HG02763 (cell line): ENCODE data around the gene SPAG6.
A peak's percentile ranks its signal among the peaks of the same experiment; 100 is the strongest.

Experiments
- ATAC-seq: cut with Tn5 transposase; IDR thresholded peaks from one replicate; pipeline ENCODE4 v1.9.1; 2021; ENCODE audit warnings: mild to moderate bottlenecking, moderate library complexity; ENCODE audit not compliant: unreplicated experiment

The SPAG6 gene

DNA sequence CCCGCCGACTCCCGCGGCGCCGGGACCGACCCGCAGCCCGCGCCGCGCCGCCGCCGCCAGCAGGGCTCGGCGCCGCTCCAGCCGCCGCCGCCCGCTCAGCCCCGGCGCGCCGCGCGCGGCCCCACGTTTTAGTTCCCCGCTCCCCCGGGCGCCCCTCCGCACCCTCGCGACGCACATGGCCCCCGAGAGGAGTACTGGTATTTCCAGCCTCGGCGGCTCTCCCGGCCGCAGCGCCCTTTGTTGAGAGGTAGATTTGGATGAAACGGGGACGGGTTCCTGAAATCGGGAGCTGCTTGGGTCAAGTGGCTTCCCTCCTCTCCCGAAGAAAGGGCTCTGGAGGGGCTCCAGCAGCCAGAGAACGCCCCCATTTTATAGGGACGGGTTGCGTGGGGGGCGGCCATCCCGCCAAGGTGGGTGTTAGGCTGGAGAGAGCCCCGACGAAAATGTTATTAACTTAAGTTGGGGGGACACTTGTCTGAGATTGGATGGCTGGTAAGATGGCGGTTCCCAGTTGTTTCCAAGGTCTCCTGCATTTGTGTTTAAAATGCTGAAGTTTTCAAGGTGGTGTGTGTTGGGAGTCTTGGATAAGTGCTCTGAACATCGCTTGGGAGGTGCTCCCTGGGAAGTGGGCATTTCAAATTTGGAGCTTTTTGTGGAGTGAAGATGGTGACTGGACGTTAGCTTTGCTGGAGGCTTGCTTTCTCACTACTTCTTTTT, 23.2 kb upstream of the SPAG6 start:
- no peak for ATAC-seq

DNA sequence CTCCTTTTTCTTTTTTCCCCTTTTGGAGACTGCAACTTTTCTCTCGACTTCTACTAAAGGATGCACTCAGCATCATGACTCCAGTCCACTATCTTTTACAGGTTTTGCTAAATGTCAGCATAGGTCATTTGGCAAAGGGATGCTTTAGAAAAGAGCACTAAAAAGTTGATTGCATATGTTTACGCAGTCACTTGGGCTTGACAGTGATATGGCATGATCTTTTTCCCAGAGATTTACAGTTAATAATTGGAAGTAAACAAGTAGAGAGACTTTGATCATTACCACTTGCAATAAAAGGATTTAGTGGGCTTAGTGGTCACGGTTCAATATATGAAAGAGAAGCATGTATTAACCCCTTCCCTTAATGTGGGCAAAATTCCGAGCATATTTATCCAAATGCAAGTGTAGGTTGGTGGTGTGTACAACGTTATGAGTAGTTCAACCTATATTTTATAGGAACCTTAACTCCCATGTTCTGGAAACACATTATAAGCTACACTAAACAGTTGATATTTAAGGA, 22.6 kb upstream of the SPAG6 start:
- ATAC-seq: no peak

DNA sequence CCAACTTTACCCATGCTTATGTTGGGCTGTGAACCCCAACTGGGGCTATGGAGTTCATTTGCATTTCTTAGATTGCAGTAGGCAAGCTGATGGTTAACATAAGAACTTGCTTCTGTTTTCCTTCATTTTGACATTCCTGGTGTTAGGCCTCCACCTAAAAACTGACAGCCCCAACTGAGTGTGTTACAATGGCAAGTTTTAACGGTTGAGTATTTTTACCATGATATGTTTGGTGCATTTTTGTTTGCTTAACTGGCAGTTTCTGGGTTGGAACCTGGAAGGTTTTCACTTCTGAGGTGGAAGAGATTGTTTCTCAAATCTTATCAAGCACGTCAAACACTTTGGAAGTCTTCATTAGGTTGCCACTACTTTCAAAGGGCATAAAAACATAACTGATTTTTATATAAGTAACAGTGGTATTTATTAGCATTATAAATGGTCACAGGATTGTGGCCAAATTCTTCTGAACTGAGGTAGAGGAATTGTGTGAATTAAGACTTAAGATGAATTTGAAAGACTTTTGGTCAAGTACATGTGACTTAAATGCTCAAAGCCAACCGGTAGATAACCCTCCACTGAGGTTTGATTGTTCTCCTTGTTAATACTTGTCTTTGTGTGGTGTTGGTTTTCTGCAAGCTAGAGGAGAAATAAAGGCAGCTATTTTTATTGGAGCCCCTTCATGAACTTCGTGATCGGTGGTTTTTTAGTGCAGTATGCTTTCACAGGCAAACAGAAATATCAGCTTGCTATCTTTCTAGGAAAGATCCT, 21.6 kb upstream of the SPAG6 start:
- no peak for ATAC-seq

DNA sequence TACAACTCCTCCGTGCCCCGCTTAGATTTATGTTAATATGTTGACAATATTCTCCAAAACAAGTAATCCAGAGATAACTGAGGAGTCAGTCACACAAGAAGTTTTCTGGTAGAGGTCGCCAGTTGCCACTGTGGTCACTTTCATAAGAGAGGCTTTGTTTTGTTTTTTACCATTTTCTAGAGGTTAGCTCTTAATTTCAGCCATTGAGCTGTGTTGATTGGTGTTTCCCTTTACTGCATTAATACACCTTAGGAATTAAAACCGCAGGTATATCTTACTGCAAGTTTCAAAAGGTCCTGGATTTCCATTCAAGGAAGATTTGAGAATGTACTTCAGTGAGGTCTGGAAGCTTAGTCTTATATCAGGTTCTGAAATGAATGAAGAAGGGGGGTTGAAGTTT, 20.9 kb upstream of the SPAG6 start:
- ATAC-seq: no peak

DNA sequence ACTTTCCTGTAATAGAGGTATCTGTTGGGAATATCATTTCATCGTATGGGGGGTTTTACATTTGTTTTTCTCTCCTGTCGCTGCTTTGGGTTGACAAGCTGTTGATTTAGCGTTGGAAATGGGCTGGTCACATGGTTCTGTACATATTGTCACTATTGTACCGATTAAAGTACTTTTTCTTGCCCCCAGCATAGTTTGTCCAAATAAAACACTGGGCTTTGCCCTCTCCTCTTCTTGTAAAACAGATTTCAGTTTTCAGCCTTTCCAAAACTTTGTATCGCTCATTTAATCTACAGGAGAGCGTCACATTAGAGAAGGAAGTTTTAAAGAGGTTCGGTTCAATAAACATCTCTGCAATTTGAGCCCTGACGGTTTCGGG, 20.4 kb upstream of the SPAG6 start:
- ATAC-seq: no peak

DNA sequence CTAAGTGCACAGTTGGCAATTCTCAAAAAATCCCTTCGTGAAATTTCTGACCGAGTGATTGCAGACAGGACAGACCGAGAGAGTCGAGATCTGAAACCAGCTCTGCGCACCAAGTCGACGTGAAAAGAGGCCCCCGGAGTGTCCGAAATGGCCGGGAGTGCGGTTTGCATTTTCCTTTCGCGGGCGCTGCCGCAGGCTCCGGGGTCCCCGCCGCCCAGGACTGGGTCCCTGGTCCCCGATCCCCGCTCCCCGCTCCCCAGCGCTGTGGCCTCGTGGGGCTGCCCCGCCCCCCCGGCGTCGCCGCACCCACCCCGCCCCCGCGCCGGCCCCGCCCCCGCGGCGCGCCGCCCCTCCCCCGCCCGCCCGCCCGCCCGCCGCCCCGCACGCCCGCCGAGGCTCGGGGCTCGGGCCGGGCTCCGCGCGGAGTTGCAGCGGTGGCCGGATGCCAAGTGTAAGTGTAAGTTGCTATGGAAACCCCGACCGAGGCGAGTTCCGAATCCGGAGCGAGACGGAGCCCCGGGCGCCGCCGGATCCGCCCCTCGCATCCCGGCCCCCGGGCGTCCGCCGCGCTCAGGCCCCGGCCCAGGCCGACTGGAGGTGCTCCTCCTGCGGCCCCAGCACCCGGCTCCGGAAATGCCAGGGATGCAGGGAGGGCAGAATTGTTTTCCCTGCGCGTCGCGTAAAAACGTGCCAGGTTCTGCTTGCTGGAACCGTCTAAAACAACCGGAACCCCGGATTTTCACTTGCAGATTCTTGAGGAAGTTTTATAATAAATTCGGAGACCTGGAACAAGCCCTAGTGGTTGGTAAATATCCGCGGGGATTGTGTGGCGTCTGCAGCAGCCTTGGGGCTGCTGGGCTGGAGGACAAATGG, 19.8 kb upstream of the SPAG6 start:
- ATAC-seq: peak; percentile 49

DNA sequence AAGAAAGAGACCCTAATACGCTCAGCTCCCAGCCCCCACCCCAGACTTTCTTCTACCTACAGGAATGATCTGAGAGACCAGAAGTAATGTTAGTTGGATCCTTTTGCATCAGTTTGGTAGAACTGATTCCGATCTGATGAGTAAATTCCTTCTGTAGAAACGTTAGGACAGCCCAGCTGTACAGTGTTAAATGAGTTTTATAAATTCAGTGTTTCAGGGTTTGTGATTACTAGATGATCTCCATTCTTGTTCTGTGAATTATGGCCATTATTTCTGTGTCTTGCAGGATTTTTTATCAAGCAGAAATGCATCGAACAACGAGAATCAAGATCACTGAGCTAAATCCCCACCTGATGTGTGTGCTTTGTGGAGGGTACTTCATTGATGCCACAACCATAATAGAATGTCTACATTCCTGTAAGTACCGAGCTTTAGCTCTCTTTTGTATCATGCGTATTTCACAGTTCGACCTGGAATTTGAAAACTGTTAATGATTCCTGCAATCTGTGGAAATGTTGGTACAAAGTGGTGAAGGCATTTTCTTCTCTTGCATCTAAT, 19.1 kb upstream of the SPAG6 start:
- no peak for ATAC-seq

DNA sequence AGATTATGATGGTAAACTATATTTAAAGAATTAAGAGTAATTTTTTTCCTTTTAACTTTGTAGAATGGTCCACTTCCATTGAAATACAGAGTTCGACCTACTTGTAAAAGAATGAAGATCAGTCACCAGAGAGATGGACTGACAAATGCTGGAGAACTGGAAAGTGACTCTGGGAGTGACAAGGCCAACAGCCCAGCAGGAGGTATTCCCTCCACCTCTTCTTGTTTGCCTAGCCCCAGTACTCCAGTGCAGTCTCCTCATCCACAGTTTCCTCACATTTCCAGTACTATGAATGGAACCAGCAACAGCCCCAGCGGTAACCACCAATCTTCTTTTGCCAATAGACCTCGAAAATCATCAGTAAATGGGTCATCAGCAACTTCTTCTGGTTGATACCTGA, 16.1 kb upstream of the SPAG6 start:
- ATAC-seq: no peak

DNA sequence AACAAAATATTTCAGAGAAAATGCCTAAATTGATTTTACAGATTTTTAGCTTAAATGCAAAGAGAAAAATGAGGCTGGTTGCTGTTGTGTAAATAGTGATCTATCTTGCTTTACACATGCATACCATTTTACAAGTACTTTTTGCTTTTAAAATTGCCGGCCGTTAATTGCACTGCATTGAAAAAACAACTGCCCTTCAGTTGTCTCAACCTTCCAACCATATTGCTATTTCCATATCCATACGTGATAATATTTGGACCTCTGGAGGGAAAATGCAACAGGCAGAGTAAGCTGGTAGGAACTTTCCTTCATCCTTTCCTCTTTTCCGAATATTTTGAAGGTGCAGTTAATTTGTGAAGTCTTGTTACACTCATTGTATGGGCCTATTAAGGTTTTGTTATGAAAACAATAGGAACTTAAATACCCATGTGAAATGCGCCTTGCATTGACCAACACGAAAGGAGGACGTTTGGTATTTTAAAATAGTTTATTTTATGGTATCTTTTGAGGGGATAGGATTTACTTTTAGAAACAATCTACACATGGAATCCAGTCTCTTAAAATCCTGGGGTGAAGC, 13.1 kb upstream of the SPAG6 start:
- ATAC-seq: no peak

DNA sequence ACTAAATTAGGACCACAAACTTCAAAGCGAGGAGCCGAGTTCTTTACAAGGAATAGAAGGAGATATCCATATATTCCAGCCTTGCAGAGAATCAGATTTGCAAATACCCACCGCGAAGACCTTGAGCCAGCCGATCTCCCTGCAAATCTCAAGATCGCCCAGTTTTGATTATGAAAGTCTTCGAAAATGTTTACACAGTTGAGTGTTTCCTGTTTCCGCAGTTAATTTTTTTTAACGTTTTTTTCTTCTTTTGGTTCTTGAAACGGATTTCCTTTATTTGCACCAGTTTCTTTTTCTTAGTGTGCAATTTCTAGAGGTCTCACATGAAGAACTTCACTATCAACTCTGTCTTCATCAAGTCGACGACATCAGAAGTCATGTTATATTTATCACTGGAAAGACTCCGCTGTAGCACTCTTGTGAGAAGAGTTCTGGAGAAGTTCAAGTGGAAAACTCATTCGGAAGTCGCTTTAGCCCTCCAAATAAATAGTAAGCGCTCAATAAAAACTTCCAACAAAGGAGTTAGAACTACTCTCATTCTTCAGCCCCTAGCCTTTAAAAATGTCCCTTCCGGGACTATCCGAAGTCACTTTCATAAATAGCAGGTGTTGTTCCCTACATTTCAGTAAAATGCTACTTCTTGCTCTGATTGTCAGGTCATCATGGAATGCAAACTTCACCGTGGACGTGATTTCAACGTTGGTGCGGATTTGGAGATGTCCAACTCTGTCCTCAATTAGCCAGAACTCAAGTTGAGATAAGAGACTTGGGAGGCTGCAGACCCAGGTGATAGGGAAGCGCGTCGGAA, 11.9 kb upstream of the SPAG6 start:
- no peak for ATAC-seq

DNA sequence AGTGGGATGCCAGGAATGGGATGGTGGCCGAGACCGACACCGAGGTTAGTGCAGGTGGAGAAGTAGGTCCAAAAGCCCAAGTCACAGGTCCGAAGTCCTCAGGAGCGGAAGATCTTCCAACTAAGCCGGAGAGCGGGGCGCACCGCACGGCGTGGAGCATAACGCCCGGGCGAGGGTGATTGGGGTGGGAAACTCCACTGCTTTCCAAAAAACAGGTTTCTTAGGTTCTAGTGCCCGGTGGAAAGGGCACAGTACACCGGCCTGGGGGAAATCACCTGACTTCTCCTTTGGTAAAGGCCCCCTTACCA, 11.4 kb upstream of the SPAG6 start:
- no peak for ATAC-seq

DNA sequence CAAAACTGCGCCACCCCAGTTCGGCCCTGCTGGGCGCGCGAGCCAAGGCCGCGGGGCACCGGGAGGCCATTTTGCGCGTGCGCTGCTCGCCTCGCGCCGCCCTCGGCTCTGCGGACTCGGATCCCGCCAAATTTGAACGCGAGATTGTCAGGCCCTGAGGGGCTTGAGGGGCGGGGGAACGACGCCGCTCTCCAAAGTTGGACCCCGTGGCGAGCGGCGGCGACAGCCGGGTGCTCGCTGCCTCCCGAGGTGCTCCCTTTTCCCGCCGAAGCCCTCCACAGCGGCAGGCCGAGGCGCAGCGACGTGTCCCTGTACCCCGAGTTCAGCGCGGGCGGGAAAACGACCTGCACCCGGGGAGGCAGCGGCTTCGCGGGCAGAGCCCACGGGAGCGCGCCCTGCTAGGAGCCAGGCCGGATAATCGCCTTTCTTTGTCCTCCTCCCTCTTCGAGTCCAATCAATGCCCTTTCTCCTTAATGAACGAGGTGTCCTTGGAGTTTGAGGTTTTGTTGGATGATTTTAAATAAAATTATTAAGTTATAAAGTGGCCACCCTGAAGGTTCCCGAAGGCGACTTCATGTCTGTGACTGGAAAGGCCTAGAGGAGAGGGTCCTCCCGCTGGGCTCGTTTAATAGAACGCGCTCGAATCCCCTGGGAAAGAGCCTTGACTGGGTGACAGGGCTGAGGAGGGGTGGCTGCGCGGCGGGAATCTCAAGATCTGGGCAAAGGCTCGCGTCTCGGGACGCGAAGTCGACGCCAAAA, 10.7 kb upstream of the SPAG6 start:
- ATAC-seq: no peak

DNA sequence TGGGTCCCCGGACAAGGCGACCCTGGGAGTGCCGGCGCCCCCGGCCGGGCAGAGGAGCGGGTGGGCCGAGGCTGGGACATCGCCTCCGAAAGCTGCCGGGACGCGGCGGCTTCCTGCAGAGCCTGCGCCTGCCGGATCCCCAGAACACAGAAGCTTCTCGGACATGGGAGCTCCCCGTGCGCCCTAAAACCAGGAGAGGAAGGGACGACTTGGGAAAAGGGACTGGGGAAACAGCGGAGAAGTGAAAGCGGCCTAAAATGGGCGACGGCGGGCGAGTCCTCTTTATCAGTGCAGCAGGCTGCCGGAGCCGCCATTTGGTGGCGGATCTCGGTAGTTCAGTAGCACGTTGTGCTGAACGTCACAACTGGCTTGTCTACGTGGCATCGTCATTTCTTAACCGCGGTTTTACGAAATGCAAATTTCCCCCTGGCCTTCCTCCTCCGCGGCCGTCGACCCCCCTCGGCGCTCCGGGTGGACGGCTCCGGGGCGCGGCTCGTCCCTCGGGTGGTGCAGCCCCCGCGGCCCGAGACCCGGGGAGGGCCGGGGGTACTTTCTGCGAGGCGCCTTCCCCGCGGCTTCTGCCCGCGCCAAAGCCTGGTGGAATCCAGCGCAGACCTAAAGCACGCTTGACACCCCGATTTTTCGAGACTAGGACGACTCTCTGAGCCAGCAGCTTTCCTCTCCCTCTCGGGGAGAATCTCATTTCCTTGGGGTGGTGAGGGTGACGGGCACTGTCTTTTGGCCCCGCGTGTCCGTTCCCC, 9.9 kb upstream of the SPAG6 start:
- no peak for ATAC-seq

DNA sequence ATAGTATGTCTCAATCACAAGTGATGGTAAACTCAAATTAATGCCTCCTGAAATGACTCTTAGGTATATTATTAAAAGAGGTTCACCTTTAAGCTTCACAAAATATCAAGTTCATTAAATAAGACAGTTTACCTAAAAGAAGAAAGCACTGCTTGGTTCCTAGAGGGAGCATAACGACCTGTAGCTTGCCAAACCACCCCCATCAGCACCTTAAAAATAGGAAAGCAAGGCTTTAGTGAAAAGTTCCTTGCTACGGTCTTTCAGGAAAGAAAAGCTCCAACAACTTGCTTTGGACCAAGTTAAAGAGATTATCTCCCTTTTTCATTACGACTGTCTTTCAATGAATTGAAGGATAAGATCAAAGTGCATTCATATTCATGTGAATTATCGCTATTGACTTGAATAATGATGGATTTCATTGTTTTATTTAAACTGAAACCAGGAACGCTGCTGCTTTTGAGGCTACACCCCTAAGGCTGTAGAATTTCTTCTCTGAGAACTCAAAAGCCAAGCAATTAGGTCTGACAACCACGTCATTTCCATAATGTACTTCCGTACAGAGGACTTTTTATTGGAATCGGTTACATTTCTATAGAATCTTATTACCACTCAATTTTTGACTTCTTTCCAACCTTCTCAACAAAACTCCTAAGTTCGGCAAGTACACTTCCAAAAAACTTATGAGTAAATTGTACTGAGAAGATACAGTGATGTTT, 7.0 kb upstream of the SPAG6 start:
- ATAC-seq: no peak

DNA sequence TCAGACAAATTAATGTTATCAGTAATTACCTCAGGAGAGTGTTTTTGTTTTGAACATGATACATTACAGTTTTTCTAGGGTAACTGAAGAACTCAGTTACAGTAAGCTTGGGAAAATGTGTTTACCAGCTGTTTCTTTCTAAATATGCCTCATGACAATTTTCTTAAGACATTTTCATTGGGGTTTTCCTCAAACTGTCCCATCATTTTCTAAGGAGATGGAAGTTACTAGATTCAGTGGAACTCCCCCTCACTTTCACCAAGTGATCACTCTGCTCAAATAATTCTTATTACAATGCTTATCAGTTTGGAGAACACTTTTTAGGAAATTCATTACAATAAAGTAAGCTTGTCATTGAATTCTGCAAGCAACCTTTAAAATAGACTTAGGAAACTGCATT, 6.4 kb upstream of the SPAG6 start:
- ATAC-seq: no peak

DNA sequence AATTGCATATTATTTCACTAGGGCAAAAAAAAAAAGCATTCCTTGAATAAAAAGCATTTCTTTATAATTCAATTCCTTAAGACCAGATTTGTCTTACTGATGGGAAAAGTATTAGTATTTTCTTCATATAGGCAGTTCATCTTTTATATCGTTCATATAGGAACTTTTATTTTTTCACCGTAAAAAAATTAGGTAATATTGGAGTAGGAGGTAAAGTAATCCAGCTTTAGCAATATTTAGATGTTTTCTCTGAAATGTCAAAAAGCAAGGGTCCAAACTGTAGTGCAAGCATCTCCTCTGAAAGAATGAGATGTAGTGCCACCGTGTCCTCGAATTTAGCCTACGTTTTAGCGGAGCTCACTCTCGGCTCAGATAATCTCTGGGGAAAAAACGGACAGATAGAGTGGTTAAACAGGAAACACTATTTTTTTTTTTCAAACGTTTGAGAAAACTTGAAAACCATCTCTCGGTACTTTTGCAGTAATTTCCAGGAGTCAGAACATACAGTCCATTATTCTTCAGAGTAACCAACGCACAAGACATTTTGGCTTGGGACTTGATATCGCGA, 5.5 kb upstream of the SPAG6 start:
- ATAC-seq: no peak

DNA sequence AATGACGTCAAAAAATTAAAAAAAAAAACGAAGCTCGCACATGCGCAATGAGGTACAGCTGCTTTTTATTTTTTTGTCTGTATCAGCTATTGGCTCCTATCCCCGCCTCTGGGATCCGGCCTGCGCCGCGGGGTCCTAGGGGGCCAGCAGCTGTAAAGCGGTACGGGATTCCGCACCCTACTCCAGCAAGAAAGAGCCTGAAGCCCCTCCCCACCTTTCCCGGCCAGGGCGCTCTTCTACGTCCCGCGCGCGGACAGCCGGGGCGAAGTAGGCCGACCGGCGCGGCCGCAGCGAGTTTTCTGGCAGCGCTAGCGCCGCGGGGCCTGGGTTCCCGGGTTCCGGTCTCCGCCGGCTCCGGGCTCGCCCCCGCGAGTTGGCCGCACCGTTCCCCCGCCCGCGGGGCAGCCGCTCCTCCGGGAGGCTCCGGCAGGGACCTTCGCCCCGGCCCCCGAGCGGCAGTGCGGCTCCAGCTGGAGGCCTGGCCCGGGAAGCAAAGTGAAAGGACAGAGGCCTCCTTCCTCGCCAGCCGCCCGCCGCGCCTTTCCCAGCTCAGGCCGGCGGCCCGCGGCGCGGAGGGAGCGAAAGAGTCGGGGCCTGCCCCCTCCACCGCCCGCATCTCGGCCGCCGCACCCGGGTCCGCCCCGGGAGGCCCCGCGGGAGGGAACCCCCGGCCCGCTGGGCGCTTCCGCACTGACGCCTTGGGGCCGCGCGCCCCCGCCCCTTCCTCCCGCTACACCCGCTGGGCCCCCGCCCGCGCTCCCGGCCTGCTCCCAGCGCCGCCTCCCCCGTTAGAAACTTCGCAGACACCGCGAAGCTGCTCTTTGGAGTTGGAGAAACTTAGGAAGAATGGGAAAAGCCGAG, 4.7 kb upstream of the SPAG6 start:
- ATAC-seq: peak; percentile 46
